GM21360 (cell line): Measurements from ENCODE around the gene PHPT1.
"Not testable (repeated sequence)": the region's sequence is repeated elsewhere in the genome, so short reads cannot be mapped to it uniquely, and the experiment has no call there.

Experiments
- ATAC-seq: cut with Tn5 transposase; IDR thresholded peaks from one replicate; pipeline ENCODE4 v1.9.1; 2021; ENCODE audit warnings: mild to moderate bottlenecking, moderate library complexity; ENCODE audit not compliant: unreplicated experiment

The PHPT1 gene

GRCh38 chr9:136849038-136849959 lies at the start of gene PHPT1:
Gene PHPT1, plus strand, starts transcription at chr9:136849409. Its CDS starts 22 bp downstream, at chr9:136849431.
- peak; percentile 74 for ATAC-seq

- ATAC-seq = peak; percentile 44
Measured at GRCh38 chr9:136799854-136800657, 49.2 kb upstream of the PHPT1 start.

GRCh38 chr9:136802321-136802720 lies 46.9 kb upstream of the PHPT1 start:
- ATAC-seq = no peak

- not testable (repeated sequence) for ATAC-seq
Measured at GRCh38 chr9:136803009-136803550, 46.1 kb upstream of the PHPT1 start.

- ATAC-seq = no peak
Measured at GRCh38 chr9:136803551-136804508, 45.4 kb upstream of the PHPT1 start.

- no peak for ATAC-seq
Measured at GRCh38 chr9:136804509-136805206, 44.6 kb upstream of the PHPT1 start.

GRCh38 chr9:136805207-136805740 lies 43.9 kb upstream of the PHPT1 start:
- no peak for ATAC-seq

- no peak for ATAC-seq
Measured at GRCh38 chr9:136806067-136806466, 43.1 kb upstream of the PHPT1 start.

GRCh38 chr9:136806631-136807201 lies 42.5 kb upstream of the PHPT1 start:
- ATAC-seq = no peak

GRCh38 chr9:136807281-136808074 lies 41.7 kb upstream of the PHPT1 start, which contains the start of gene RABL6:
Gene RABL6, plus strand, starts transcription at chr9:136807948. Its CDS starts 249 bp downstream, at chr9:136808197.
- peak; percentile 67 for ATAC-seq

GRCh38 chr9:136808075-136808805 lies 41.0 kb upstream of the PHPT1 start:
- peak; percentile 26 for ATAC-seq

GRCh38 chr9:136808806-136809158 lies 40.4 kb upstream of the PHPT1 start:
- ATAC-seq = no peak

- ATAC-seq = no peak
Measured at GRCh38 chr9:136814725-136815421, 34.3 kb upstream of the PHPT1 start.

GRCh38 chr9:136815422-136815782 lies 33.8 kb upstream of the PHPT1 start:
- ATAC-seq = no peak

GRCh38 chr9:136820971-136821825 lies 28.0 kb upstream of the PHPT1 start:
- ATAC-seq = no peak
